ENCODE measurements around the gene GCGR. TPM values are rescaled to one million over a fixed set of nuclear protein-coding genes. Genes with fewer than 3 reads are reported as not detected.

Gene GCGR
- total and polyA plus RNA-seq, 2 of the 13 experiments (the other 11 are each of a cell fraction or from before 2014, with no cell fraction given) = 0.04 to 0.13 TPM

DNA sequence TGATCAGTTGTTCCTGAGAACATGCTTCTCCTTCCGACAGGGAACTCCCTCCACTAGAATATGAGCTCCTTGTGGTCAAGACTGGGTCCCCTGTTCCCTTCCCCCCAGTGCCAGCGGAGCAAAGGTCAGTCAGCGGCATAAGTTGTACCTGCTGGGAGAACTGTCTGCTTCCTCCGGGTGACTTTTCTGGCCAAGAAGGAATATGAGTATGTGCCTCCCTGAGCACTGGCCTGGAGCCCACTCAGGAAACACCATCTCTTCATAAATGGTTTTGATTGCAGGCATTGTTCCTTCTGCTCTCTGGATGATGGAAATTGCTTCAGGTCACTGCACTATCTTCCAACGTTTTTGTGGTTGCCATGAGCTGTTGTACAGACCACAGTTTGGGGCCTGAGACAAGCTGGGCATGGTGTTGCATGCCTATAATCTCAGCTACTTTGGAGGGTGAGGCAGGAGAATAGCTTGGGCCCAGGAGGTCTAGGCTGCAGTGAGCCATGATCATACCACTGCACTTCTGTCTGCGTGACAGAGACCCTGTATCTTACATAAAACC lies 59.2 kb downstream of the GCGR start (continued):
- TF ChIP-seq, protein P1, sequence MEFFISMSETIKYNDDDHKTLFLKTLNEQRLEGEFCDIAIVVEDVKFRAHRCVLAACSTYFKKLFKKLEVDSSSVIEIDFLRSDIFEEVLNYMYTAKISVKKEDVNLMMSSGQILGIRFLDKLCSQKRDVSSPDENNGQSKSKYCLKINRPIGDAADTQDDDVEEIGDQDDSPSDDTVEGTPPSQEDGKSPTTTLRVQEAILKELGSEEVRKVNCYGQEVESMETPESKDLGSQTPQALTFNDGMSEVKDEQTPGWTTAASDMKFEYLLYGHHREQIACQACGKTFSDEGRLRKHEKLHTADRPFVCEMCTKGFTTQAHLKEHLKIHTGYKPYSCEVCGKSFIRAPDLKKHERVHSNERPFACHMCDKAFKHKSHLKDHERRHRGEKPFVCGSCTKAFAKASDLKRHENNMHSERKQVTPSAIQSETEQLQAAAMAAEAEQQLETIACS (CRISPR knock-in tag; IDR thresholded peaks at IDR 0.05) = no peak
- TF ChIP-seq MAFK (conservative IDR thresholded peaks at IDR 0.05 in 1 of 2, IDR thresholded peaks at IDR 0.05 in 1 of 2; ENCODE audit: low read length in 2 of 2) (no peak), TRIM24 (CRISPR knock-in tag; IDR thresholded peaks at IDR 0.05) (no peak), EZH2 (conservative IDR thresholded peaks at IDR 0.05; ENCODE audit: low read depth, low read length) (no peak), KAT2B (IDR thresholded peaks at IDR 0.05; ENCODE audit: borderline replicate concordance, low read depth, low read length) (no peak), SIN3B (IDR thresholded peaks at IDR 0.05; ENCODE audit: low read length) (no peak), TEAD2 (CRISPR knock-in tag; IDR thresholded peaks at IDR 0.05) (no peak), RAD51 (IDR thresholded peaks at IDR 0.05; ENCODE audit: borderline replicate concordance) (no peak), MTF2 (CRISPR knock-in tag; IDR thresholded peaks at IDR 0.05; ENCODE audit: borderline replicate concordance) (no peak), PHB2 (IDR thresholded peaks at IDR 0.05; ENCODE audit: partially characterized antibody) (no peak), MXD4 (CRISPR knock-in tag; IDR thresholded peaks at IDR 0.05) (no peak), DNMT1 (CRISPR knock-in tag; IDR thresholded peaks at IDR 0.05) (no peak), ZMYM2 (CRISPR knock-in tag; IDR thresholded peaks at IDR 0.05) (no peak), SOX5 (CRISPR knock-in tag; IDR thresholded peaks at IDR 0.05; ENCODE audit: borderline replicate concordance) (no peak)
- TF ChIP-seq, protein P2, sequence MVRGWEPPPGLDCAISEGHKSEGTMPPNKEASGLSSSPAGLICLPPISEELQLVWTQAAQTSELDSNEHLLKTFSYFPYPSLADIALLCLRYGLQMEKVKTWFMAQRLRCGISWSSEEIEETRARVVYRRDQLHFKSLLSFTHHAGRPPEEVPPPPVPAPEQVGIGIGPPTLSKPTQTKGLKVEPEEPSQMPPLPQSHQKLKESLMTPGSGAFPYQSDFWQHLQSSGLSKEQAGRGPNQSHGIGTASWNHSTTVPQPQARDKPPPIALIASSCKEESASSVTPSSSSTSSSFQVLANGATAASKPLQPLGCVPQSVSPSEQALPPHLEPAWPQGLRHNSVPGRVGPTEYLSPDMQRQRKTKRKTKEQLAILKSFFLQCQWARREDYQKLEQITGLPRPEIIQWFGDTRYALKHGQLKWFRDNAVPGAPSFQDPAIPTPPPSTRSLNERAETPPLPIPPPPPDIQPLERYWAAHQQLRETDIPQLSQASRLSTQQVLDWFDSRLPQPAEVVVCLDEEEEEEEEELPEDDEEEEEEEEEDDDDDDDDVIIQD (CRISPR knock-in tag; IDR thresholded peaks at IDR 0.05; ENCODE audit: low read depth) = no peak
- TF ChIP-seq, protein P3, sequence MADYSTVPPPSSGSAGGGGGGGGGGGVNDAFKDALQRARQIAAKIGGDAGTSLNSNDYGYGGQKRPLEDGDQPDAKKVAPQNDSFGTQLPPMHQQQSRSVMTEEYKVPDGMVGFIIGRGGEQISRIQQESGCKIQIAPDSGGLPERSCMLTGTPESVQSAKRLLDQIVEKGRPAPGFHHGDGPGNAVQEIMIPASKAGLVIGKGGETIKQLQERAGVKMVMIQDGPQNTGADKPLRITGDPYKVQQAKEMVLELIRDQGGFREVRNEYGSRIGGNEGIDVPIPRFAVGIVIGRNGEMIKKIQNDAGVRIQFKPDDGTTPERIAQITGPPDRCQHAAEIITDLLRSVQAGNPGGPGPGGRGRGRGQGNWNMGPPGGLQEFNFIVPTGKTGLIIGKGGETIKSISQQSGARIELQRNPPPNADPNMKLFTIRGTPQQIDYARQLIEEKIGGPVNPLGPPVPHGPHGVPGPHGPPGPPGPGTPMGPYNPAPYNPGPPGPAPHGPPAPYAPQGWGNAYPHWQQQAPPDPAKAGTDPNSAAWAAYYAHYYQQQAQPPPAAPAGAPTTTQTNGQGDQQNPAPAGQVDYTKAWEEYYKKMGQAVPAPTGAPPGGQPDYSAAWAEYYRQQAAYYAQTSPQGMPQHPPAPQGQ (CRISPR knock-in tag; IDR thresholded peaks at IDR 0.05; ENCODE audit: borderline replicate concordance) = no peak
- TF ChIP-seq, protein P4, sequence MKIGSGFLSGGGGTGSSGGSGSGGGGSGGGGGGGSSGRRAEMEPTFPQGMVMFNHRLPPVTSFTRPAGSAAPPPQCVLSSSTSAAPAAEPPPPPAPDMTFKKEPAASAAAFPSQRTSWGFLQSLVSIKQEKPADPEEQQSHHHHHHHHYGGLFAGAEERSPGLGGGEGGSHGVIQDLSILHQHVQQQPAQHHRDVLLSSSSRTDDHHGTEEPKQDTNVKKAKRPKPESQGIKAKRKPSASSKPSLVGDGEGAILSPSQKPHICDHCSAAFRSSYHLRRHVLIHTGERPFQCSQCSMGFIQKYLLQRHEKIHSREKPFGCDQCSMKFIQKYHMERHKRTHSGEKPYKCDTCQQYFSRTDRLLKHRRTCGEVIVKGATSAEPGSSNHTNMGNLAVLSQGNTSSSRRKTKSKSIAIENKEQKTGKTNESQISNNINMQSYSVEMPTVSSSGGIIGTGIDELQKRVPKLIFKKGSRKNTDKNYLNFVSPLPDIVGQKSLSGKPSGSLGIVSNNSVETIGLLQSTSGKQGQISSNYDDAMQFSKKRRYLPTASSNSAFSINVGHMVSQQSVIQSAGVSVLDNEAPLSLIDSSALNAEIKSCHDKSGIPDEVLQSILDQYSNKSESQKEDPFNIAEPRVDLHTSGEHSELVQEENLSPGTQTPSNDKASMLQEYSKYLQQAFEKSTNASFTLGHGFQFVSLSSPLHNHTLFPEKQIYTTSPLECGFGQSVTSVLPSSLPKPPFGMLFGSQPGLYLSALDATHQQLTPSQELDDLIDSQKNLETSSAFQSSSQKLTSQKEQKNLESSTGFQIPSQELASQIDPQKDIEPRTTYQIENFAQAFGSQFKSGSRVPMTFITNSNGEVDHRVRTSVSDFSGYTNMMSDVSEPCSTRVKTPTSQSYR (CRISPR knock-in tag; IDR thresholded peaks at IDR 0.05; ENCODE audit: borderline replicate concordance) = peak; percentile 80; the same call in 1 of the 2 replicates
- TF ChIP-seq, protein P5, sequence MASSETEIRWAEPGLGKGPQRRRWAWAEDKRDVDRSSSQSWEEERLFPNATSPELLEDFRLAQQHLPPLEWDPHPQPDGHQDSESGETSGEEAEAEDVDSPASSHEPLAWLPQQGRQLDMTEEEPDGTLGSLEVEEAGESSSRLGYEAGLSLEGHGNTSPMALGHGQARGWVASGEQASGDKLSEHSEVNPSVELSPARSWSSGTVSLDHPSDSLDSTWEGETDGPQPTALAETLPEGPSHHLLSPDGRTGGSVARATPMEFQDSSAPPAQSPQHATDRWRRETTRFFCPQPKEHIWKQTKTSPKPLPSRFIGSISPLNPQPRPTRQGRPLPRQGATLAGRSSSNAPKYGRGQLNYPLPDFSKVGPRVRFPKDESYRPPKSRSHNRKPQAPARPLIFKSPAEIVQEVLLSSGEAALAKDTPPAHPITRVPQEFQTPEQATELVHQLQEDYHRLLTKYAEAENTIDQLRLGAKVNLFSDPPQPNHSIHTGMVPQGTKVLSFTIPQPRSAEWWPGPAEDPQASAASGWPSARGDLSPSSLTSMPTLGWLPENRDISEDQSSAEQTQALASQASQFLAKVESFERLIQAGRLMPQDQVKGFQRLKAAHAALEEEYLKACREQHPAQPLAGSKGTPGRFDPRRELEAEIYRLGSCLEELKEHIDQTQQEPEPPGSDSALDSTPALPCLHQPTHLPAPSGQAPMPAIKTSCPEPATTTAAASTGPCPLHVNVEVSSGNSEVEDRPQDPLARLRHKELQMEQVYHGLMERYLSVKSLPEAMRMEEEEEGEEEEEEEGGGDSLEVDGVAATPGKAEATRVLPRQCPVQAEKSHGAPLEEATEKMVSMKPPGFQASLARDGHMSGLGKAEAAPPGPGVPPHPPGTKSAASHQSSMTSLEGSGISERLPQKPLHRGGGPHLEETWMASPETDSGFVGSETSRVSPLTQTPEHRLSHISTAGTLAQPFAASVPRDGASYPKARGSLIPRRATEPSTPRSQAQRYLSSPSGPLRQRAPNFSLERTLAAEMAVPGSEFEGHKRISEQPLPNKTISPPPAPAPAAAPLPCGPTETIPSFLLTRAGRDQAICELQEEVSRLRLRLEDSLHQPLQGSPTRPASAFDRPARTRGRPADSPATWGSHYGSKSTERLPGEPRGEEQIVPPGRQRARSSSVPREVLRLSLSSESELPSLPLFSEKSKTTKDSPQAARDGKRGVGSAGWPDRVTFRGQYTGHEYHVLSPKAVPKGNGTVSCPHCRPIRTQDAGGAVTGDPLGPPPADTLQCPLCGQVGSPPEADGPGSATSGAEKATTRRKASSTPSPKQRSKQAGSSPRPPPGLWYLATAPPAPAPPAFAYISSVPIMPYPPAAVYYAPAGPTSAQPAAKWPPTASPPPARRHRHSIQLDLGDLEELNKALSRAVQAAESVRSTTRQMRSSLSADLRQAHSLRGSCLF (CRISPR knock-in tag; IDR thresholded peaks at IDR 0.05; ENCODE audit: borderline replicate concordance) = no peak

All from HepG2 (cell line).